Umbilical cord (tissue), 2 donors: ENCODE measurements around the gene PDE6D. TPM values are rescaled to one million over a fixed set of nuclear protein-coding genes. Genes with fewer than 3 reads are reported as not detected.

Experiments used
- DNase-seq: peaks from one replicate; pipeline ENCODE4 v3.0.0-alpha.2; 2015; ENCODE audit warnings: low spot score
- total RNA-seq: library from RNA; depleted of rRNA; stranded (reverse); fragments of >200 nt; gene quantifications from one replicate; pipeline ENCODE4 v1.2.3, GENCODE V29; 2014; ENCODE audit warnings: low replicate concordance; ENCODE audit not compliant: insufficient read depth

PDE6D gene
- 13.5 TPM for total RNA-seq

DNA sequence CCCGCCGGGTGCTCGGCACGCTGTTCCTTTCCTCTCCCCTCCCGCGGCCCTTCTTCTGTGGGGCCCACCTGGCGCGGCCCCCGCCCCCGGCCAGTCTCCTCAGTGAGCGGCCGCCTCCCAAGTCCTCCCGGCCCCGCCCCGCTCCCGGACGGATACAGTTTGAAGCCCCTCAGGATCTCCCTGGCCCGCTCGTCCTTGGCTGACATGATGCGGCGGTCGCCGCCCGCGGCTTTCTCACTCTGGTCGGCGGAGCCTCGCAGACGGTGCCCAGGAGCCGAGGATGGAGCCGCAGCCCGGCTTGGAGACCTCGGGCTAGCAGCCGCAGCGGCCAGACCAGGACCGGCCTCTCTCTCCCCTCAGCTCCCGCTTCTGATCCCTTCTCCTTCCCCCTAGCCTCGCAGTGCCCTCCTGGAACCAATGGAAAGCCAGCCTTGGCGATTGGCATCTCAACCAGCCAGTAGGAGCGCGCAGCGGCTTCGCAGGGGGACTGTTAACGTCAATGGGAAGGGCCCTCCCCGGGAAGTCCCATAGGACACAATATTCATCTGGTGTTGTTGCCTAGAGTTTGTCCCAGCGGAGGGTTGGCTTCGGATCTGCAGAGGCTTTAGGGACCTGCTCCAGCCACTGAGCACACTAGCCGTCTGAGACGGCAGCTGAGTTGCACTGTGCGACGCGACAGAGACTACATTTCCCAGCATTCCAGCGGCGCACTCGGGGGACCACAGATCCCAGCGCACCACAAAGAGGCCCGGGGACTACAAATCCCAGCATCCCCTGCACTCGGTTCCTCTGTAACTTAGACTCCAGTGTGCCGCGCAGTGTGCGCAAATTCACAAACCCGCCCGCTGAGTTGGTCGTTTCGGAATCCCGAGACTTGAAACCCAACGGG is at the start of gene PDE6D:
Gene PDE6D (minus strand): TSS at position 374 of the 889 bp plus-strand sequence. CDS start 168 bp downstream, at position 206.
- peak; percentile 99 for DNase-seq

DNA sequence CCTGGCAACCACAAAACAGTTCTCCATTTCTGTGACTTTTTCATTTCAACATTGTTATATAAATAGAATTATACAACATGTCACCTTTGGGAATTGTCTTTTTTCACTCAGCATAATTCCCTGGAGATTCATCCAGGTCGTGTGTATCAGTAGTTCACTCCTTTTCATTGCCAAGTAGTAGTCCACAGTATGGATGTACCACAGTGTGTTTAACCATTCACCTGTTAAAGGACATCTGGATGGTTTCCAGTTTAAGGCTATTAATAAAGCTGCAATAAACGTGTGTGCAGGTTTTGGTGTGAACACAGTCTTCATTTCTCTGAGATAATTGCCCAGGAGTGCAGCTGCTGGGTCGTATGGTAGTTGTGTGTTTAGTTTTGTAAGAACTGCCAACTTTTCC is 40.8 kb upstream of the PDE6D start:
- no peak for DNase-seq

DNA sequence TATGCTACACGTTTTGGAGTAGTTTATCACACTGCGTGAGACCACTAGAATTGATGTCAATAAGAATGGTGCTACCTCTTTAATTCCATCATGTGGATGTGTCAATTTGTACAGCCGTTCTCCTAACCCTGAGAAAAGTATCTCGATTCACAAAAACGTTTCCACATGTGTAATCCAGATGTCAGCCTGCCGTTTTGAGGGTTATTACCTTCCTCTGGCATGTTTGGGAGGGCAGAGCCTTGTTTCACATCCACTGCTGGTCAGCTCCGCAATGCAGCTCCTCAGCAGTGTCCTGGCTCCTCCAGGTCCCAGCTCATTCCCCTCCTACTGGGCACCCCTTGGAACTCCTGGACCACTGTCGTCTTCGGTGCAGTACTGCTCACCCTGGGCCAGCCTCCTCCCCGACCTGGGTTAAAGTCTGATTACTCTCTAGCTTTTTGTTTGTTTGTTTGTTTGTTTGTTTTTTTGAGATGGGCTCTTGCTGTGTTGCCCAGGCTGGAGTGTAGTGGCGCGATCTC is 39.8 kb upstream of the PDE6D start:
- no peak for DNase-seq

DNA sequence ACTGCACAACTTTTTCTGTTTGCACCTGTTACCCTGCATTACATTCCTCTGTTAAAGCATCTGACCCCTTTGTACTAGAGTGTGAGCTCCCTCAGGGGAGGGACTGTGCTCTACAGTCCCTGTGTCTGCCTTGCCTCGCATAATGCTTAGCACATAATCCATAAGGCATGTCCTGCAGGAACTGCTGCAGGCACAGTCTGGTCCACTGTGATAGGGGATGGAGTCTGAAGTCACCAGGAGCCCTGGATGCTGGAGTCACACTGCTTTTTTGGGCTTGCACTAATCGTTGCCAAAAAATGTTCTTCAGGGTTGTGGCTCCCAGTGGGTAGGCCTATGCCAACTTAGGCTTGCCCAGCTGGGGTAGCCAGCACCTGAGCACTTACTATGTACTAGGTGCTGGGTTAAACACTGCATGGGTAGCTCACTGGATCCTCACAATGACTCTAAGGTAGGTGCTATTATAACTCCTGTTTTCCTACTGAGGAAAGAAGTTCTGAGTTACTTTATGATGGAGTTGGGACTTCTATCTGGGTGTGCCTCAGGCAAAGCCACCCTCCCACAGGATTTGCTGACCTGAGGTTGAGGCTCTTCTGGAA is 38.5 kb upstream of the PDE6D start:
- no peak for DNase-seq

DNA sequence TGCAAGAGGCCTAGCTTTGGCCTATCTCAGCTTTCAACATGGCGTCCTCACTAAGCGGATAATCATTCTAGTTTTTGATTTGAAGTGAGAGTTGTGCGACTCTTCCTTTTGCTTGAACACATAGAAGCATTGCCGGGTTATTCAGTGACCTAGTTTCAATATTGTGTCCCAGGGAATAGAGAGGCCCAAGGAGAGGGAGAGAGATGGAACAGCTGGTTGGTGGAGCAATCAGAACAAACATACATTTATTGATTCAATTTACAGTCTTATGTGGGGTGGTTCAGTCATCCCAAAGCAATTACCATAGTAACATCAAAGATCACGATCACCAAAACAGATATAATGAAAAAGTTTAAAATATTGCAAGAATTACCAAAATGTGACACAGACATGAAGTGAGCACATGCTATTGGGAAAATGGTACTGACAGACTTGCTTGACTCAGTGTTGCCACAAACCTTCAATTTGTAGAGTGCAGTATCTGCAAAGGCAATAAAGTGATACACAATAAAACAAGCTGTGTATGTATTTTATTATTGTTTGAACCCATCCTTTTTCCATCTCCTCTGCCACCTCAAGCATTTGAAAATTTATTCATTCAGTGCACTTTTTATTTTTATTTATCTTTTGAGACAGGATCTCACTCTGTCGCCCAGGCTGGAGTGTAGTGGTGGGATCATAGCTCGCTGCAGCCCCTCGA is 35.4 kb upstream of the PDE6D start:
- DNase-seq: no peak

DNA sequence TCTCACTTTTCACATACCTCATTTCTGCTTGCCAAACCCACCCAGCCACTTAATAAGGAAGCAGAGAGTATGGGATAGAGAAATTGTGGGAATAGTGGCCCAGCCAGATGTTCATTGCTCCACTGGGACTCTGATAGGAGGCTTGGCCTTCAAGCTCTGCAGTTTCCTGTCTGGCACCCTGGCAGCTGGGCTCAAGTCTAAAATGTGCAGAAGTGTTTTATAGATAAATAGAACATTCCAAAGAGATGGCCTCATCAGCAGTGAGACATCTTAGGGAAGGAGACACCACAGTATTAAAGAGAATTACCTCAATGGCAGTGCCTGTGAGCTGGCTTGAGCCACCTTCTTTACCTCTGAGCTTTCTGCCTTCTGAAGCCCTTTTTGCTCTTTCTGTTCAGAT is 29.8 kb upstream of the PDE6D start:
- peak; percentile 13 for DNase-seq

DNA sequence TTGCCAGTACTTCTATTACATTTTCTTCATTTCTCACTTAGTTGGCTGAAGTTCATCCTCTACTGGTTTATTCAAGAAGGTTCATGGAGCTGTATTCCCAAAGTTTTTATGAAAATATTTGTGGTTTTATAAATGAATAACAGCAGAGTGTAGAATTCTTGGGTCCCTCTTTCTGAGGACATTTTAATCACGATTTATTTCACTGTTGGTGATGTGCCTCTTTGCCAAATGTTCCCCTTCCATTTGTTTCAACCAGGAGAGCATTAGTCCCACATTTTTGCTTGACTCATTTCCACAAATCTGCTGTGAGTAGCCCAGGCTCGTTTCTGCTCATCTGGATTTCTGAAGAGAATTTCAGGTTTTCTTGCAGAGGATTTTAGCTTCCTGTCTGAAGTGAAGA is 25.9 kb upstream of the PDE6D start:
- DNase-seq: no peak

DNA sequence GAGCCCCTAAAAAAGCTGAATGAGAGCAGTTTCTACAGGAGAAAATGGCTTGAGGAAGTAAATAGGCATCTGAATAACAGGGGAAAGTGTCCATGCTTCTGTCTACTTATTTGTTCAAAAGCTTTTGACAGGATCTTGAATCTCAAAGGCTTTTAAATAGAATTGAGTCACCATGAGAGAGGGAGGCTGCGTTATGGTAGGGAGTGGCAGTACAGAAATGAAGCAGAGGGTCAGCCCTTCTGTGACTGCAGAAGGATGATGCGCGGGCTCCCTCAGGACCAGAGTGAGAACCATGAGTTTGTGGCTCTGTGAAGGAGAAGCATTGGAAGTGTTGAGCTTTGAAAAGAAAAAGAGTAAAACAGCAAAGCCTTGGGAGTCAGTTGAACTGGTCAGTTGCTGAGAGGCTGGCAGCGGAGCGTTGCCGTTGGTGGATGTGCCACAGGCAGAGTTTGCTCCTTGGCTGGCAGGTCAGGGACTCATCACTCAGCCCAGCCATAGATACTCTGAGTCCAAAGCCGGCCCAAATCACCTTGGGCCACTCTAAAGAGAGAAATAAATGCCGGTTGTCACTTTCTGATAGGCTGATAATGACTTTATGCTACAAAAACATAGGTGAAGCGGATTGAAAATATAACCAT is 22.5 kb upstream of the PDE6D start:
- DNase-seq: no peak

DNA sequence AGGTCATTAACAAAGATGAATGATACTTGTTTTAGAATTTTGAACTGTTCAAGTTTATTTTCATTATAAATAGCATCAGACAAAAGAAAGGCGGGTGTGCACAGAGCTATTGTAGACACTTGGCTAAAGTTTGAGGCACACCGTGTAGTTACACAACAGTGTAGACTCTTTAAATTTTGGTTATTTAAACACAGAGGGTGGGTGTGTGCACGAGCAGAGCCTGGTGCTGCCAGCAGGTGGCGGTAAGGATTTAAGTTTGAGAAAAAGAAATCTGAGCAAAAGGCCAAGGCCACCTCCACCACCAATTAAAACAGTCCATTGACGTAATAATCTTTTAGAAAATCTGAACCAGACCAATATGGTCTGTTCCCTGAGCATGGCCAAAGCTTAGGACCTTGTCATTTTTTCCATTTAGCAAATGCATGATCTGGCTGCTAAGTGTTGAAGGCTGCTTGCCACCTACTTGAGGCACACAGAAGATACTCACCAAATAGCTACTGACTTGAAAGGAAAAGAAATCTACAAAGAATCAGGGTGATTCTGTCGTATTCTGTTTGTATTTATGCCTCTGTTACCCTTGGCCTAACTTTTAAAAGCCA is 19.5 kb upstream of the PDE6D start:
- DNase-seq: no peak

DNA sequence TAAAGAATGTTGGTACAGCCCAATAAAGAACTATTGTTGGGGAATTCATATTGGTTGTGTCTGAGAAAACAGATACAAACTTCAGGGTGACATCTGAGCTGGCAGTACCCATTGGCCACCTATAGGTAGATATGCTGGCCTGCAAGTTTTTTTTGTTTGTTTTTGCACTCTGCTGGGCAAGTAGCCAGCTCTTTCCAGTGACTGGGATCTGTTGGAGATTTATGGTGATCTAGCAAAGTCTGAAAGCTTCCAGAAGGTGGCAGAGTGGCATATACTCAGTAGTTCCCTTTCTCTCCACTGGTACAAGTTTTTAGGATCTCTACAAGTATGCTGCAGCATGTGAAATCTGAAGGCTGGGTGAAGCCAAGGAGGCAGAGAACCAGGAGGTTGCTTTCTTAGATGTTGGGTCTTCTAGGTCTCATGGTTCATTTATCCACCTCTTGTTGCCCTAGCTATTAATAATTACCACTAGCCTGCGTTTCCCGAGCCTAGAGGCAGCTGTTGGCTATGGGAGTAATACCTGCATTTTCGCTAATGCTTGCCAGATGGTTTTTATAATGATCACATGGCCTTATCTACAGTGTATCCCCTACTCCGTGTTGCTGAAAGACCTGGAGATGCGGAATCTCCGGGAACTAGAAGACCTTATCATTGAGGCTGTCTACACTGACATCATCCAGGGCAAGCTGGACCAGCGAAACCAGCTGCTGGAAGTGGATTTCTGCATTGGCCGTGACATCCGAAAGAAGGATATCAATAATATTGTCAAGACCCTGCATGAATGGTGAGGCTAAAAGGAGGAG is 14.6 kb upstream of the PDE6D start:
- DNase-seq: no peak

DNA sequence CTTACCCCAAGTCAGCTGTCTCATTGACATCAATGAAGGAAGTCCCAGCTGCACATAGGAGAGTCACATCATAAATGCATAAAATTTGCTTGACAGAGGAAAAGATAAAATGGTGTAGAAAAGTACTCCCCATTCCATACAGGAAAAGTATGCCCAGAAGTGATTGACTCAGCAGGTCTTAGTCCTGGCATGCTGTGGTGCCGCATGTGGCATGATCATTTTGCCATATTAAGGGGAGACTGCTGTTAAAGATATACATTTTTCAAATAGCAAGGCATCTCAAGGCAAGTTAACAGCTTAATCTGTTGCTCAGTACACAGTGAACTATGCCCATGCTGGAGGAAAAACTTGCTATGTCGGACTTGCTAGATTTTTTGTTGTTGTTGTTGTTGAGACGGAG is 13.3 kb upstream of the PDE6D start:
- DNase-seq: no peak

DNA sequence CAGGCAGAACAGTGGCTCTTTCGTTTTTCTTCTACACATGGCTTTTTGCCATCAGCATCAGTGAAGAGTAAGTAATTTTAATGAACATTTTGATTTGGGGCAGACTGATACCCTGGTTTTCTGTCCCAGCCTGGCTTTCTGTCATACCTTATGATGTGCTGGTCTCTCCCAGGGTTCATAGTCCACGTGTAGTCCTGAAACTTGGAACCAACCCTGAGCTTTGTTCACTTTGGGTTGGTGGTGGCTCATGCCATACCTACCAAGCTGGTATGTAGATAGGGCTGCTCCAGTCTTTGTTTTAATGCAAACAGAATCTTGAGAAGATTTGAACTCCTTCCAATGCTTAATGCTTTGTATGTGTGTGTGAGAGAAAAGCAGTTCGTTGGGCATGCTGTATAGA is 10.0 kb upstream of the PDE6D start:
- DNase-seq: no peak

DNA sequence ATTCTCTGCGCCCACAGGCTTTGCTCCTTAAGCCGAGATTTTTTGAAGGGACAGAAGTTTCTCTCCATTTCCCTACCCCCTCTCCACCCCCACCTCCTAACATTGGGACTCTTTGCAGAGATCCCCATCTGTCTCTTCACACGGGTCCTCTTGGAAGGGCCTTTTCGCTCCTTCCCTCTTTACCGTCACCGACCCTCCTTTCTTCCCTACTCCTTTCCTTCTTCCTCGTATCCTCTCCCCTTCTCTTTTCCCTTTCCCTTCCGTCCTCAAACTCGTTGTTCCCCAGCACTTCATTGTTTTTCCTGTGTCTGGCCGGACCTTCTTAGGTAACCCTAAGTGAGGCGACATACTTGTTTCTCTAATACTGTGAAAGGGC is 5.8 kb upstream of the PDE6D start:
- no peak for DNase-seq

DNA sequence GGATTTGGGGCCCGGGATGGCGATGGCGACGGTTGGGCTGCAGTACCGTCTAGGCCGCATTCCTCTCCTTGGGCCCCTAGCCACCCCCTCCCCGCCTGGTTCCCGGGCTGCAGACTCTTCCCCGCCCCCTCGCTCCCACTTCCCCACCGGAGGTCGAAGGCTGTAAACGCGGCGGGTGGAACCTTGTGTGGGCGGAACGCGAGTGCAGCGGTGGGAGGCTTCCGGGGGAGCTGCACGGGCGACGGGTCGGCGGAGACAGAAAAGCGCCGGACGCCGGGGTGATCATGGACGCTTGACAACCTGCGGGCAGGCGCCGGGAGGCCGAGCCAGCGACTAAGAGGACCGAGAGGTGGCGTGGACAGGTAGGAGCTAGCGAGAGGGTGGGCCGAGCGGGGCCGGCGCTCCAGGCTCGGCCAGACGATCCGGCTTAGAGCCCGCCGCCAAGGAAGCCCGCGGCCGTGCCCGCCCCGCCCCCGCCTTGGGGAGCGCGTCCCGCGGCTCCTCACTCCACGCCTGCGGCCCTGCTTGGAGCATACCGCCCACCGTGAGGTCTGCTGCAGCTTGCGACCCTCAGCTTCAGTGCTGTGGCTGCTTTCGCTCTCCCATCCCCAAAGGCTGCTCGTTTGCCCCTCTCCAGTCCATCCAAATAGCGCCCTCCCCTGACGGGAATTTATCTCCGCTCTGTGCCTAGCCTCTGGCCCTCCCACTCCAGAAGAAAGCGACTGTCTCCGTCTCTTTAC is 5.3 kb upstream of the PDE6D start, which contains the start of gene COPS7B:
Gene COPS7B (plus strand): TSS at position 269 of the 740 bp plus-strand sequence. CDS start 2,126 bp downstream, outside the sequence.
- peak; percentile 85 for DNase-seq

DNA sequence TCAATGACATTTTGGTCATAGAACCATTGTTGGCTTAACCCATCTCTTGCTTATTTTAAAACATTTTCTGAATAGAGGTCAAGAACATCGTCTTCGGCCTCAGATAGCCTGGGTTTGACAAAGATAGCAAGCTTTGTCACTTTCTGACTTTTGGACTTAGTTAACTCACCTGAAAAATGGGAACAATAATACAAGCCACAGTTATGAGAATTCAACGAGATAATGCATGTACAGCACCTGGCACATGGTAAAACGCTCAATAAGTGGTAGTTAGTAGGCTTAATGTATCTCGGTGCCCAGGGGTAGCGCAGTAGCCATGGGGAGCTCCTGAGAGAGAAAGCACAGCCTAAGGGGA is 4.7 kb upstream of the PDE6D start:
- no peak for DNase-seq

DNA sequence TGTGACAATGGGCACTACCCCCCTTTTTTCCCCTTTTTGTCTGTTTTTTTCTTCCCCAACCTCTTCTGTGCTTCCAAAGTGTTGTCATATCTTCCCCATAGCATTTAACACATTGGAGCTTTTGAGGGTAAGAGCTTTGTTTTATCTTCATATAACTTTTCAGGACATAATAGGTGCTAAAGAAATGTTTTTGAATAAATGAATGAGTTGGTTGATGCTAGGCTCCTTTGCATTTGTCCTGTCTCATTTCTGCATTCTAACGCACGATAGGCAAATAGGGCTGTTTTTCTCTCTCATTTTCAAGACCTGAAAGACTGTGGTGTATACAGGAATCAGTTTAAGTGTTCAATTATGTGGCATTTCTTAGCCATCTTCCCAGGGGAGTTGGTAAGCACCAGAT is 4.3 kb upstream of the PDE6D start:
- DNase-seq: no peak

DNA sequence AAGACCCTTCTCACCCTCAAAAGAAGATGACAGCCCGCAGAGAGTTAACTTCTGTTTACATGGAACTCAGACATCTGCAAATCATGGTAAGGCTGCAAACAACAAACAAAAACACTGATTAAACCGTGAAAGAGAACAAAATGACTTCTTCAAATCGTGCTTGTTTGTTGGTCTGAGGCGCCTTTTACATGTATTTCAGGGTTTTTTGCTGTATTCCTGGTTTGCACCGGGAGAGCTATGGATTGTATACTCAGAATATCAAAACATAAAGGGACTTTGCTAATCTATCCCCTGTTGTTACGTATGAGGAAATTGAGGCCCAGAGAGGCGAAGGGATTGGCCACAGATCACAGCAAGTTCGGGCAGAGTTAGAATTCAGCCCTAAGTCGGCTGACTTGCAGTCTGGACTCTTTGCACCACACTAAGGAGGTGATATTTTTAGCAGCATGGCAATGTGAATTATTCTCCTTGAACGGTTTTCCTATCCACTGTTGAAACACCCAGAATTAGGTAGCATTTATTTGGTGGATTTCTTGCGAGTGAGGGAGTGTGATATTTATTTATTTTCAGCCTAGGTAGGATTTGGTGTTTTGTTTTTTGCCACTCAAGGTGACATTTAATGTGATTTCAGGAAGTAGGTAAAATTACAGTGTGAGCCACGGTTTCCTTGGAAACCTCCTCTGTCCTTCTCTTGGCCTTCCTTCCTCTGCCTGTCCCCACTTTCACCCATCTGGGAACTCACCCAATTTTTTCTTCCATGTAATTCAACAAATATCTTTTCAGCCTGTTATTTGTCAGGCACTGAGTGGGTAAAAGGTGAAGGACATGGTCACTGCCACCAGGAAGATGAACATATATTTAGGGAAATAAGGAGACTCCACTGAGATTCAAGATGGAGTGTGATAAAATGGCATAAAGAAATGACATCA is 980 bp upstream of the PDE6D start:
- DNase-seq: peak; percentile 21

DNA sequence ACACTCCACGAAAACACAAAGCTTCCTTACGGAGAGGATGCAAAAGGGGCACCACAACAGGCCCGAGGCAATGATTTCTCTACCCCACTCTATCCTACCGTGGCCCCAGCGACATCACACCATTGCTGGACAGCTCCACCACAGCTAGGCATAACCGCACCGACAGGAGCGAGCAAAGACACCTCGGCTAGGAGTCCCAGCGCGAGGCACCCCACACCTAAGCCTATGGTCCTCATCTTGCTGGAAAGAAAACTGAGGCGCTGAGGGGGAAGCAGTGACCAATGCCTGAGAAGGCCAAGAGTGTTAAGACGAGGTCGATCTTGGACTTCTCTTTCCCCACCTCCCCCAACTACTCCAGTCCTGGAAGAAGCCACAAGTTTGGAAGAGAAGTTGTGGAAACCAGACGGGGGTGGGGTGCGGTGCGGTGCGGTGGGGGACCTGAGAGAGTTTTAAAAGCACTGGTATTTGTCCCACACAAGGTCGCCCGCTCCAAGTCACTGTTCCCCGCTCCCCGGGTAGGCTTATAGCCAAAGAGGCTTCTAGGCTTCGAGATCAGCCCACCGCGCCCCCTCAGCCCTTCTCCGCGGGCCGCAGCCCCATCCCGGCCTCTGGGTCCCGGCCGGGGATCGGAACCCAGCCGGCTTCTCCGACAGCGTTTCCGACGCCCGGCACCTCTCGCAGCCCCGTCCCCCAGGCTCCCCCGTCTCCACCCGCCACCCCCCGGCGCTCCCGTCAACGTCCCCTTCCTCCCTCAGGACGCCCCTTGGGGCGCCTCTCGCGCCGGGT is 766 bp downstream of the PDE6D start:
- no peak for DNase-seq
